Measurements from ENCODE around the gene RBM20. TPM values are rescaled to one million over a fixed set of nuclear protein-coding genes. Genes with fewer than 3 reads are reported as not detected.
"Not testable (repeated sequence)": the region's sequence is repeated elsewhere in the genome, so short reads cannot be mapped to it uniquely, and the experiment has no call there.

The RBM20 gene
- total and polyA plus RNA-seq, 5 experiments from 2014 or later = 0.20 to 0.93 (median 0.49) TPM

DNA sequence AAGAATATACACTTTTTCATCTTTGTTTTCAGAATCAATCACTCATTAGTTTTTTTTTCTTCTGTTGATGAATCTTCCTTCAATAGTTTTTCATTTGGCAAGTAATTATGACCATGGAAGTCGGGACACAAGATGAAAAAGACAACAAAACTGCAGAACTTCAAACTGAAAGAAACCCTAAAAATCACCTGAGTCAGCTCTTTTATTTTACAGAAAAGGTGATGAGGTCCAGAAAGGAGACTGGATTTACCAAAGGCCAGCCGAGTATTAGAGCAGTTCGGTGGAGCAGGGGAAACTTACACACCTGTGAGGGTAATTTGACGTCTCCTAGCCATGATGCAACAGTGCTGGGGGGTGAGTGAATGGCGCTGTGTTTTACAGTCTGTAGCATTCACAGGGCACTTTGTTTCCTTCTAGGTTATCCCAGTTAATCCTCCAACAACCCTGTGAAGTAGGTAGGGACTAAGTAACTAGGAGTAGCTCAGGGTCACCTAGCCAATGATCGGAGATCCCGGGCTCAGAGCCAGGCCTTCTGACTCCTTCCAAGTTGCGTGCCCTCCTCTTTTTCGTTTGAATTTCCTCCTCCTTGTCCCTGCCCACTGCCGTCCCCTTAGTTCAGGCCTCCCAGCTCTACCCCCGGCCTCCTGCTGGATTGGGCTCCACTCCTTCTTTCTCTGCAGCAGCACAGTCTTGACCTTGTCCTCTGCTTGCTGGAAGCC is 14.0 kb downstream of the RBM20 start:
- Mint-ChIP-seq H3K9me3 (no peaks in the 10 kb centered on the region), H3K27ac (peak overlapping the region in 1 of 10 donors; percentile 51), H3K27me3 (peaks cover 13 to 51% (median 14%) of the 10 kb centered on the region in 5 donors), H3K4me1 (peaks cover 0 to 6% (median 2%) of the 10 kb centered on the region in 4 donors), H3K4me3 (no peak overlapping the region), H3K36me3 (peaks cover 0 to 2% (median 0%) of the 10 kb centered on the region in 3 donors)
- POLR2A ChIA-PET = no interaction called here
- DNase-seq = no peak
- no peak for ATAC-seq

DNA sequence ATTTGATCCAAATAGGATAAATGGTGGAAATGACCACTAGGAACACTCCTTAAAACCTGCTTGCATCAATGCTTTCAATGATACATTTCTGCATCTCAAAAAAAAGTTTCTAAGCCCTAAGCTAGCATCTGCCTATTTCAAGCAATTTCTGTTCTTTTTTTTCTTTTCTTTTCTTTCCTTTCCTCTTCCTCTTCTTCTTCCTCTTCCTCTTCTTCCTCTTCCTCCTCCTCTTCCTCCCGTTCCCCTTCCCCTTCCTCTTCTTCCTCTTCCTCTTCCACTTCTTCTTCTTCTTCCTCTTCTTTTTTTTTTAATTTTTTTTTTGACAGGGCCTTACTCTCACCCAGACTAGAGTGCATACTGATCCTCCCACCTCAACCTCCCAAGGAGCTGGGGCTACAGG is 15.4 kb downstream of the RBM20 start:
- H3K27ac Mint-ChIP-seq = no peak overlapping the region
- peaks cover 11 to 43% (median 15%) of the 10 kb centered on the region in 5 donors for H3K27me3 Mint-ChIP-seq
- H3K4me3 Mint-ChIP-seq = no peak overlapping the region
- DNase-seq = no peak
- H3K36me3 Mint-ChIP-seq = peaks cover 0 to 2% (median 0%) of the 10 kb centered on the region in 3 donors
- H3K9me3 Mint-ChIP-seq = no peaks in the 10 kb centered on the region
- POLR2A ChIA-PET = no interaction called here
- no peak for ATAC-seq
- H3K4me1 Mint-ChIP-seq = peaks cover 0 to 6% (median 2%) of the 10 kb centered on the region in 4 donors

DNA sequence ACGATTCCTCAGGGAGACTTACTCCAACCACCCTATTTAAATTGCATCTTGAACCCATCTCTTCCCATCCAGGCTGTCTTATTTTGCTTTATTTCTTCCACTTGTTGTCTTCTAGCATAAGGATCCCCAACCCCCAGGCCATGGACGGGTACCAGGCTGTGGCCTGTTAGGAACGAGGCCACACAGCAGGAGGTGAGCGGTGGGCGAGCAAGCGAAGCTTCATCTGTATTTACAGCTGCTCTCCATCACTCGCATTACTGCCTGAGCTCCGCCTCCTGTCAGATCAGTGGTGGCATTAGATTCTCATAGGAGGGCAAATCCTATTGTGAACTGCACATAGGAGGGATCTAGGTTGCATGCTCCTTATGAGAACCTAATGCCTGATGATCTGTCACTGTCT is 16.2 kb downstream of the RBM20 start:
- H3K9me3 Mint-ChIP-seq, H3K4me3 Mint-ChIP-seq, H3K36me3 Mint-ChIP-seq, DNase-seq, POLR2A ChIA-PET, H3K4me1 Mint-ChIP-seq, ATAC-seq: not testable (repeated sequence)
- Mint-ChIP-seq H3K27me3 (peaks cover 11 to 39% (median 14%) of the 10 kb centered on the region in 5 donors), H3K27ac (peak overlapping the region in 1 of 10 donors; percentile 34)

DNA sequence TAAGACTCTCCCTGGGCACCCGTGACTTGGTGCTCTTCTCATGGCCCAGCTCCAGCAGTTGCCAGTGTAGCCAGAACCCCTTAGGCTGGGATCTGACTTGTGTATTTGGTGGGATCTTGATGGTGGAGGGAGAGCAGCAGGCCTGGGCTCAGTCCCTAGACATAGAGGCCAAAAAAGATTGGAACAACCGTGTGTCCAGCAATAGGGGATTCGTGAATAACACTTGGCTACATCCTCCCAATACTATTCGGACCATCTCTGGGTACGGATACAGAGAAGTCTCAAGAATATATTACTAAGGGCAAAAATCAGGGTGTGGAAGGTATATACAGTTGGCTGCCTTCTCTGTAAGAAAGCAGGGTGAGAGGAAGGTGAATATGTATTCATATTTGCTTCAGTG is 17.2 kb downstream of the RBM20 start:
- Mint-ChIP-seq H3K4me1 (peaks cover 0 to 6% (median 2%) of the 10 kb centered on the region in 4 donors), H3K27ac (no peak overlapping the region), H3K9me3 (no peaks in the 10 kb centered on the region), H3K4me3 (no peak overlapping the region), H3K27me3 (peaks cover 11 to 29% (median 12%) of the 10 kb centered on the region in 5 donors), H3K36me3 (peaks cover 0 to 2% (median 0%) of the 10 kb centered on the region in 3 donors)
- POLR2A ChIA-PET = no interaction called here
- DNase-seq (no peak), ATAC-seq (no peak)

- no peak for ATAC-seq
- POLR2A ChIA-PET = interaction anchor here (0.8 kb wide), 1 partner anchor 8 kb away, joined by 3 read pairs; no protein-coding TSS in a partner anchor
- no peak for DNase-seq
- Mint-ChIP-seq H3K4me1 (peaks cover 0 to 6% (median 2%) of the 10 kb centered on the region in 4 donors), H3K9me3 (no peaks in the 10 kb centered on the region), H3K27me3 (peaks cover 8 to 12% (median 9%) of the 10 kb centered on the region in 5 donors), H3K4me3 (no peak overlapping the region), H3K27ac (no peak overlapping the region), H3K36me3 (no peaks in the 10 kb centered on the region)
Observed at GRCh38 chr10:110664483-110665420, 20.6 kb downstream of the RBM20 start.

GRCh38 chr10:110666259-110666658 is 22.1 kb downstream of the RBM20 start:
- POLR2A ChIA-PET = not testable (repeated sequence)

DNA sequence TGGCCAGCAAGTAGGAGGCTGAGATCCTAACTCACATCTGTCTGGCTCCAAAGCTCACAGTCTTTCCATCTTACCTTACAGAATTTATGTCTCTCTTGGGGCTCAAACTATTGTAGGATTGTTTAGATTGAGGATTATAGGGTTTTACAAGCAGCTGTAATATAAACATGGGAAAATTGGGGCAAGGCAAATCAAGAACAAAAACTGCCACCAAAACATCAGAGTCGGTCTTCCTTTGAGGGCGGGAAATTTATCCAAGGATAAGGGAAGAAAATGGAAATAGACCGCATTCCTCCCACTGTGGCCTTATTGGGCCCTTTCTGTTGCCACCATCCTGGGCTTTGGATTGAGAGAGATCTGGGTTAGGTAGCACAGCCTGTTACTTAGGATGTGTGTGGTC is 22.5 kb downstream of the RBM20 start:
- H3K27me3 Mint-ChIP-seq = peaks cover 0 to 4% (median 4%) of the 10 kb centered on the region in 5 donors
- ATAC-seq = no peak

More at GRCh38 chr10:110666259-110666658, 22.1 kb downstream of the RBM20 start:
- not testable (repeated sequence) for H3K27ac Mint-ChIP-seq, H3K4me1 Mint-ChIP-seq, H3K4me3 Mint-ChIP-seq, ATAC-seq, H3K36me3 Mint-ChIP-seq, DNase-seq, H3K27me3 Mint-ChIP-seq, H3K9me3 Mint-ChIP-seq

DNA sequence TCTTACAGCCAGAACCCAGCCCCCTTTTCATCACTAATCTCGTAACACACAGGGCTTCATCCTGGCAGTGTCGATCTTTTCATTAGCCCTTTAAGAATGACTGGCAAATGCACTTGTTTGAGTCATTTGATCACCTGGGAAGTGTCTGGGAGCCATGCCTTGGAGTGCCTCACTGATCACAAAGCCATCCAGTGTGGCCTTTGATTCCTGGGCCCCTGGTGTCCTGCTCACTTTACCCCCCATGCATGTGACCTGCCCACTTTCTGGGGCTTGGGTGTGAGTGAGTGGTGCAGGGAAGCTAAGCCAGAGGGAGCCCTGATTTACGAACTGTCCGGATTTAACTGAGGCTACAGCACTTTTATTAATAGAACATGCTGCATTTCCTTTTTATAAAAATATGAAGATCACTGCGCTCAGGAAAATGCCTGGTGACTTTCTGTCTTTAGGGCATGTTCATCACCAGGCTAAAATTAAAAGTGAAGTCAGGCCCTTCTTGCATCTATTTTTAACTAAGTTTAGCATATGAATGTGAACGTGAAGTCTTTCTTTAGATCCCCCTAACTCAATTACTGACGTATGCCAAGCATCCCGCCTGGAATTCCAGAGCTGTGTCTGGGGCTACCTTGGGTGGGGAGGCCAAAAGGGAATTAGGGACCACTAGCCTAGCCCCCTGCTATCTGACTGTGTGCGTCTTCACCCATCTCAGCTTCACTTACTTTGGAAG is 23.6 kb downstream of the RBM20 start:
- DNase-seq (no peak), ATAC-seq (no peak)
- Mint-ChIP-seq H3K36me3 (no peaks in the 10 kb centered on the region), H3K27ac (no peak overlapping the region), H3K27me3 (peaks cover 0 to 7% (median 0%) of the 10 kb centered on the region in 5 donors), H3K4me3 (no peak overlapping the region), H3K4me1 (peaks cover 2 to 9% (median 2%) of the 10 kb centered on the region in 4 donors), H3K9me3 (no peaks in the 10 kb centered on the region)
- POLR2A ChIA-PET = no interaction called here

More for the DNA sequence above, 22.5 kb downstream of the RBM20 start:
- POLR2A ChIA-PET = no interaction called here
- DNase-seq = no peak
- no peaks in the 10 kb centered on the region for H3K36me3 Mint-ChIP-seq
- H3K9me3 Mint-ChIP-seq = no peaks in the 10 kb centered on the region
- no peak overlapping the region for H3K27ac Mint-ChIP-seq
- no peak overlapping the region for H3K4me3 Mint-ChIP-seq
- peaks cover 0 to 6% (median 2%) of the 10 kb centered on the region in 4 donors for H3K4me1 Mint-ChIP-seq

DNA sequence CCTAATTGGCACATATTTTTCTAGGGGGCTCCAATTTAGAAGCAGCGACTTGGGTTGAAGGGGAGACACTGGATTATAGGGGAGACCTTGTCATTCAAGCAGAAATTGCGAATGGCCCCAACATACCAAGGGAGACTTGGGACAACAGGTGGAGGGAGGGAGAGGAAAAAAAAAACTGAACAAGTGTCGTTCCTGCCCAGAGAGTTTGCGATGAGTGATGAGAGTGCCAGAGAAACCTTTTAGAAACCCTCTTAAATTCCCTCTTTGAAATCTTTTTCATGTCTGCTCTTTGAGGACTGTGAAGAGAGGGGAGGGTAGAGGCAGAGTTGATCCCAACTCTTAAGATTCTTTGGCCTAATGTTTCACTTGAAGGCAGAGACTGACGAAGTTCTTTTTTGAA is 24.3 kb downstream of the RBM20 start:
- no peak for ATAC-seq
- H3K4me3 Mint-ChIP-seq = no peak overlapping the region
- H3K9me3 Mint-ChIP-seq = no peaks in the 10 kb centered on the region
- peaks cover 0 to 4% (median 0%) of the 10 kb centered on the region in 5 donors for H3K27me3 Mint-ChIP-seq
- POLR2A ChIA-PET = no interaction called here
- no peak for DNase-seq
- H3K36me3 Mint-ChIP-seq = no peaks in the 10 kb centered on the region
- H3K27ac Mint-ChIP-seq = no peak overlapping the region
- peaks cover 2 to 9% (median 2%) of the 10 kb centered on the region in 4 donors for H3K4me1 Mint-ChIP-seq

DNA sequence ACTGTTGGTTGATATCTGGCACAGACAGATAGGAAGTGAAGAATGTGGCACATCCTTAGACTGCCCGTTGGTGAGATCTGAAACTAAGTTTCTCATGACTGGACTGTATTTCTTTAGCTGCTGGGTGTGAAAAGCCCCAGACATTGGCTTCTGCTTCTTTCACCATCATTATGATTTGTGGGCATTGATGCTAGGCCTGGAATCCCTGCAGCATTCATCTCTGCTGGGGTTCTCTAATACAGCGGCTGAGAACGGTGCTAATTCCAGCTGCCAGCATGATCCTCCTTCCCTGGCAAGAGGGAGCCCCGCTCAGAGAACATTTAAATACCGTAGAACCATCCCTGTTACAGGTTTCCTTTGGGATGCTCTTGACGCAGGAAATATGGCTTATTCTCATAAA is 26.2 kb downstream of the RBM20 start:
- Mint-ChIP-seq H3K27me3 (peaks cover 0 to 10% (median 0%) of the 10 kb centered on the region in 5 donors), H3K27ac (no peak overlapping the region), H3K36me3 (no peaks in the 10 kb centered on the region), H3K9me3 (no peaks in the 10 kb centered on the region), H3K4me3 (no peak overlapping the region), H3K4me1 (peaks cover 2 to 9% (median 2%) of the 10 kb centered on the region in 4 donors)
- DNase-seq = no peak
- ATAC-seq = no peak
- POLR2A ChIA-PET = no interaction called here

GRCh38 chr10:110671788-110672579 is 27.8 kb downstream of the RBM20 start:
- H3K36me3 Mint-ChIP-seq = no peaks in the 10 kb centered on the region
- peak overlapping the region; percentile 88 to 96 (median 93) for H3K4me3 Mint-ChIP-seq
- peak overlapping the region; percentile 66 to 95 (median 92) for H3K27ac Mint-ChIP-seq
- POLR2A ChIA-PET = interaction anchor here (0.9 kb wide), 1 partner anchor 17 kb away, joined by 3 read pairs; no protein-coding TSS in a partner anchor
- ATAC-seq (peak; percentile 86 to 94), DNase-seq (peak; percentile 42 to 81 (median 58))
- peaks cover 0 to 10% (median 0%) of the 10 kb centered on the region in 5 donors for H3K27me3 Mint-ChIP-seq
- H3K9me3 Mint-ChIP-seq = no peaks in the 10 kb centered on the region
- peaks cover 2 to 9% (median 2%) of the 10 kb centered on the region in 4 donors for H3K4me1 Mint-ChIP-seq

GRCh38 chr10:110672580-110672919 is 28.4 kb downstream of the RBM20 start:
- DNase-seq (no peak), ATAC-seq (peak; percentile 56)
- Mint-ChIP-seq H3K36me3 (no peaks in the 10 kb centered on the region), H3K4me3 (peak overlapping the region; percentile 88 to 96 (median 93)), H3K27me3 (peaks cover 0 to 10% (median 0%) of the 10 kb centered on the region in 5 donors), H3K4me1 (peaks cover 2 to 9% (median 2%) of the 10 kb centered on the region in 4 donors), H3K27ac (peak overlapping the region; percentile 66 to 95 (median 92)), H3K9me3 (no peaks in the 10 kb centered on the region)
- POLR2A ChIA-PET = interaction anchor here (0.9 to 1.2 kb wide), 2 partner anchors 8 to 17 kb away, joined by 3 read pairs; no protein-coding TSS in a partner anchor

All from naive thymus-derived CD8-positive, alpha-beta T cell (primary cell).